Pulmonary artery endothelial cell (primary cell): Measurements from ENCODE around the gene DCDC2. TPM values are rescaled to one million over a fixed set of nuclear protein-coding genes. Genes with fewer than 3 reads are reported as not detected.
"Not testable (repeated sequence)": the region's sequence is repeated elsewhere in the genome, so short reads cannot be mapped to it uniquely, and the experiment has no call there.

Experiments used
- DNase-seq: peaks from one replicate; pipeline ENCODE4 v3.0.0-alpha.2; 2011; ENCODE audit warnings: low read depth, low spot score
- total RNA-seq: library from RNA; depleted of rRNA; stranded (reverse); fragments of >200 nt; gene quantifications from 2 replicates; pipeline ENCODE4 v1.2.3, GENCODE V29; 2014

DCDC2 gene
- total RNA-seq, 1 donor from 2014 or later = not detected

GRCh38 chr6:24272148-24272547 lies 85.7 kb downstream of the DCDC2 start:
- no peak for DNase-seq

DNA sequence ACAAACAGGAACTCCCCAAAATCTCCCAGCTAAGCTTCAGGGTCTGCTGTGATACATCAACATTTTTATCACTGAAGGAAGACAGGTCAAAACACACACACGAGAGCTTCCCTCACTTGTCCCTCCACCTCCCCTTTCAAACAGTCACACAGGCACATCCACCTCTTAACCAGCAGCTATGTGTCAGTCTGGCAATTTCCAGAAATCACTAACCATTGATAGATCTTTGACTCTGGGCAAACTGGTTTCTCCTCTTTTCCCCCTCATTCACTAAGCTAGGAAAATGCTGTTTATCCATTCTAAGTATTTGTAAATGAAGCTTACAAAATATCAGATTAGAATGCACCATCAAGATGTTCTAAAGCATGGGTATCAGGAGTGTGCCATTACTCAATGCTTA lies 87.8 kb downstream of the DCDC2 start:
- no peak for DNase-seq

- DNase-seq = not testable (repeated sequence)
These were observed 99.6 kb downstream of the DCDC2 start for GRCh38 chr6:24258214-24258613.

- no peak for DNase-seq
These were observed 100.6 kb downstream of the DCDC2 start for GRCh38 chr6:24257282-24257681.

GRCh38 chr6:24255676-24256075 lies 102.2 kb downstream of the DCDC2 start:
- no peak for DNase-seq

GRCh38 chr6:24253360-24253759 lies 104.5 kb downstream of the DCDC2 start:
- DNase-seq = no peak

DNA sequence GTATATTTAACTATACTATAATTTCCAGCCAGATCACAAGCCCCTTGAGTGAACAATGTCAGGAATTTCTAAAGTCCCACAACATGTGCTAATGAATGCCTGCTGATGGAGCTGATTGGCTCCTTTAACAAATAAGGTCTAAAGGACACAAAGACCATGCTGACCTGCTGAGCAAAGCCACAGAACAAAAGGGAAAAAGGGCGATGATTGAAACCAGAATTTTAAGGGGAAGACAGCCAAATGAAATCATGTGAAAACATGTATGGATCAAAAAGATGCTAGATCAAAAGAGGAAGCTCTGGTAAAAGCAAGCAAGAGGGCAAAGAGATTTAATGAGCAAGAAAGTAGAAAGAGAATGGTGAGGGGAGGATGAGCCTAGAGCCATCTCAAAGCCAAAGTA lies 105.6 kb downstream of the DCDC2 start:
- DNase-seq = no peak

DNA sequence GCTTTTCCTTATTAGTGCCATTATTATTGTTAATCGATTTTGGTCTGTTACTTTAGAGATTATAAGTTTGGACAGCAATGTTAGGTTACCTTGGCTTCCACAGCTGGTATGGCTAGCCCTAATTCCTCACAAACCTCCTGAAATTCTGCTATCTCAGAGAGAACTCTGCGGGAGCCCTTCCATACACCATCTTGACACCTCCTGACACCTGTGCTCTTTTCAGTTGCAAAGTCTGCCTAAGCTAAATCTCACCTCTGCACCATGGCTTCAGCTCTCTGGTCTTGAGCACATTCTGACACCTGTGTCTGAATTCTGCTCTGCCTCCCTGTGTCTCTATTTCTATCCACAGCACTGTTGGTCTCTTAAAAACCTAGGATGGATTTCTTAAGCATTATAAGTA lies 106.5 kb downstream of the DCDC2 start:
- no peak for DNase-seq

GRCh38 chr6:24249926-24250325 lies 107.9 kb downstream of the DCDC2 start:
- no peak for DNase-seq

DNA sequence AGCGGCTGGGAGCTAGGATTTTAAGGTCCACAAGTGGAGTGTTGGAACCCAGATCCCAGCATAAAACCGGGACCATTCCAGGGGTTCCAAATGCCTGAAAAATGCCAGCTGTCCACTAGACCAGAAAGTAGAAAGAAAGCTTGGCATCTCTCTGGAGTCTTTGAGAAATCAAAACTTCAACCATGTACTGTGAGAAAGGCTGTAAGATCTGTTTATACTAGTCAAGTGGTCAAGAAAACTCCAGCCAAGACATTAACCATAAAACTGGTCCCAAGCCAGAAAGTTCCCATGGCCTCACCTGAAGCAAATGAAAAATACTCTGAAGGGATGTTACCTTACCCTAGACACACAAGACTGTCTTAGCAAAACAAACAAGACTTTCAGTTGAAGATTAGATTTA lies 112.6 kb downstream of the DCDC2 start:
- no peak for DNase-seq

GRCh38 chr6:24242924-24243323 lies 114.9 kb downstream of the DCDC2 start:
- DNase-seq = no peak

DNA sequence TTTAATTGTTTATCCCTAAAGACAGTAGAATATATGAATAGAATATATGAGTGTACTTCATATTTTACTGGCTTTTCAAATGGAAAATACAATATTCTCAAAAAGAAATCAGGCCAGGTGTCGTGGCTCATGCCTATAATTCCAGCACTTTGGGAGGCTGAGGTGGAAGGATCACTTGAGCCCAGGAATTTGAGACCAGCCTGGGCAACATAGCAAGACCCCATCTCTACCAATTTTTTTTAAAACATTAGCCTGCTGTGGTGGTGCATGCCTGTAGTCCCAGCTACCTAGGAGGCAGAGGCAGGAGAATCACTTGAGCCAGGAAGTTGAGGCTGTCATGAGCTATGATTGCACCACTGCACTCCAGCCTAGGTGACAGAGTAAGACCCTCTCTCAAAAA lies 116.1 kb downstream of the DCDC2 start:
- DNase-seq = not testable (repeated sequence)

DNA sequence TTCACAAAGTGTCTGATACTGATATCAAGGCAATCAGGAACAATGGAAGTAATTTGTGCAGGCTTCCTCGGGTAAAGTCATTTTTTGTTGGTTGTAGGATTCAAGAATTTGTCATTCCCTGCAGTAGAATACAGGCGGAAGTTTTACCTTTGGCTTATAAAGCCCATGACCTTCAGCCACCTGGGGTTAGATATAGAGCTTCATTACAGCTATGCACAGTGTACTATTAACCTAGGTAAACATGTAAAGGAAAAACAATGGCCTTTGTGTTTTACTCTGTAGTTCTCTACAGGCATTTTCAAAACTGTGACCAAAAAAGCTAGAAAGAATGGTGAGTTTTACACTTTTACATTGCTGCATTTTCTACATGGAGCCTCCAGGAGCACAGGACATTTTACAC lies 116.9 kb downstream of the DCDC2 start:
- DNase-seq = no peak

DNA sequence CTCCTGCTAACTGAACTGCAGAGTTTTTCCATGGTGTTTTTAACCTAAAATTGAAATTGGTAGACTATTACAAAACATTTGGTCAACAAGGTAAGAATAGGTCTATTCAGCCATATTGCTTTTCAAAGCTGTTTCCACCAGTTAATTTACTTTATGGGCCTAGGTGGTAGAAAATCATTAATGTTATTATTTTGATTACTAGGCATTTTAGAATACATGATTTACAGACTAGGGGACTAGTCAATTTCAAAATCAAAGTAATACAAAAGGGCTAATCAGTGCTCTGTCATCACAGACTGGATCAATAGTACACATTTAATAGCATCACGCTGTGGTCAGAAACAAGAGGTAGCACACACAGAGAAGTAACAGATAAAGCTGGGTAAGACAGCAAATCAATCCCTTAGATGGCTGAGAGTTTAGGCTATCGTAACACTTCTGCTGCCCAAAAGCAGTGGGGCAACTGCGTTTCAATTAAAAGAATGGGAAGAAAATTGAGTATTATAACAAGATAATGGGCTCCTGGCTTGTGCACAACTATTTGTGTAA lies 117.4 kb downstream of the DCDC2 start:
- DNase-seq = no peak

DNA sequence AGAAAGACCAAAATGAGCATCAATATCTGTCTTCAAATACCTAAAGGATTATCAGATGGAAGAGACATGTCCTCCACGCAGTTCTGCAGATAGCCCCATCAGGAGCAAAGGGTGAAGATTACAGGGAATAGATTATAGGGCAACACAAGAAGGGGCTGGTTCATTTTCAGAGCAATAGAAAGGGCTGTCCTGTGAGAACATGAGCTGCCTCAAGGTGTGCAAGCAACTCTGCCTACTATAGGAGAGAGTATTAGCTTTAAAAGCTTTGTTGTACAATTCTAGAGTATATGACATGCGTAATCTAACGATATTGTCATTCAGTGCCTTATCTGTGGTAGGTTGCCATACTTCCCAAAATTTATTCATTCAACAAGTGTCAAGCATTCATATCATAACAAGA lies 119.2 kb downstream of the DCDC2 start:
- no peak for DNase-seq

DNA sequence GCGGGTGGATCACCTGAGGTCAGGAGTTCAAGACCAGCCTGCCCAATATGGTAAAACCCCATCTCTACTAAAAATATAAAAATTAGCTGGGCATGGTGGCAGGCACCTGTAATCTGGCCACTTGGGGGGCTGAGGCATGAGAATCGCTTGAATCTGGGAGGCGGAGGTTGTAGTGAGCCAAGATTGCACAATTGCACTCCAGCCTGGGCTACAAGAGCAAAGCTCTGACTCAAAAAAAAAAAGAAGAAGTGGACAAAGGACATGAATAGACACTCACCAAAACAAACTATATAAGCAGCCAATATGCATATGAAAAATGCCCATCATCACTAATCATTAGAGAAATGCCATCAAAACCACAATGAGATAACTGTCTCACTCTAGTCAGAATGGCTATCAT lies 121.1 kb downstream of the DCDC2 start:
- DNase-seq = not testable (repeated sequence)

GRCh38 chr6:24233813-24234442 lies 123.9 kb downstream of the DCDC2 start:
- DNase-seq = no peak

DNA sequence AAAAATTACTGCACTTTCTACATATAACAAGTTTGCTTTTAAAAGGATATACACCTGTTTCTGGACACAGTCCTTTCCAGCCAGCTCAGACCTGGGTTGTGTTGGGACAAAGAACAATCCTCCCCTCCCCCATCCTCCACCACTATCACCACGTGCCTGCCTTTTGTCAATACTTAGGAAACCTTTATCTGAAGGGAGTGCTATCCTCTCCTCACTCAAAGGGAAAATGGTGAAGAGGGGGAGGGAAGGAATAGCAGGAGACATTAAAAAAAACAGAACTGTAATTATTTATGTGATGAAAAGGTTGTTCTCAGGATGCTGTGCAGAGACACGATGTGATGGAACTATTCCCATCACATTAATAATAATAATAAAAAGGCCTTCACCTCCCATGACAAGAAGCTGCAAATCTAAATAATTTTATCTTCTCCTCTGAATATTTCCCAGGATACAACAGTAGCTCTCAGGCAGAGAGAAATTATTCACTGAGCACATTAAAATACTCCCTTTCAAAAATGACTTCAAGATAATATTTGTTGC lies 126.4 kb downstream of the DCDC2 start:
- DNase-seq = no peak

DNA sequence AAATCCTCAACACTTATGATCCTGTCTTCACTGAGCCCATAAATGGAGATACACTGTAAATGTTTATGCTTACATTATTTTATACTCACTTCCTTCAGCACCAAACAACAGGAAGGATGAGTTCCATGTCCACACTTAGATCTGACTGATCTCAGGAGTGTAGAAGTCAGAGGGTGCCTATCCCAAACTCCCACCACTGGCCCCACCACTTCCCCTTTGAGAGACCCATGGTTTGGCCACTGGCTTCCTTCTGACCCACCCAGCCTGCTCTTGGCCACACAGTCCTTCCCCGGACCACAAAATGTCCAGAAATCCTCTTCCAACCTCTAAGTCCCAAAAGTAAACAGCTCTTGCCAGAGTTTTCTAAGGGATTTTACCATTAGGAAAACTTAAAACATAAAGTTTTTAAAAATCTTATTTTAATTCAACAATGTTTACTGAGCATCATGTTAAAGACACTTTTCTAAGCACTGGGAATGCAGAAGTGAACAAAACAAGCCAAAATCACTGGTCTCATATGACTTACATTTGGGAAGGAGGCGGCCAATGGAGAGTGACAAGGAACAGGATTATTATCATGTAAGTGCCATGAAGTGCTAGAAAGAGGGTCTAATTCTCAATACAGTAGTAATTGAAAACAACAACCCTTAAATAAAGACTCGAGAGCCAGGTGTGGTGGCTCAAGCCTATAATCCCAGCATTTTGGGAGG lies 128.0 kb downstream of the DCDC2 start:
- no peak for DNase-seq

DNA sequence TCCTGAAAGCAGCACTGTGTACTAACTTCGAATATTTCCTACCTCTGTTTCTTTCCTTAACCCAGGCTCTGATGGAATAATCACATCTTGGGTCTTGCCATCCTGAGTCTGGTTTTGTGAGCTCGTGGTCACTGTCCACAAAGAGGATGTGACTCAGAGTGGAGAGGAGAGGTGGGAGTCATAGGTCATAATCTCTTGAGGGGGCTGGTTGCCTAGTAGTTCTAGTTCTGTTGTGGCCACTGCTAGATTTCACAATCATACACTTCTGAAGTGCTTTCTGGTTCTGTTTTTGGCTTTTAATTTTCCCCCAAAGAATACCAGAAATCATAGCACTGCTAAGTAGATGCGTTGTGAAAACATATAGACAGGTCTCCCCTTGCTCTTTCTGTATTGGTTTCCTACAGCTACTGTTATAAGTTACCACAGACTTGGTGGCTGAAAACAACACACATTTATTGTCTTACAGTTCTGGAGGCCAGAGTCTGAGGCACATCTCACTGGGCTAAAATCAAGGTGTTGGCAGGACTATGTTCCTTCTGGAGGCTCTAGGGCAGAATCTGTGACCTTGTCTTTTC lies 129.1 kb downstream of the DCDC2 start:
- no peak for DNase-seq

DNA sequence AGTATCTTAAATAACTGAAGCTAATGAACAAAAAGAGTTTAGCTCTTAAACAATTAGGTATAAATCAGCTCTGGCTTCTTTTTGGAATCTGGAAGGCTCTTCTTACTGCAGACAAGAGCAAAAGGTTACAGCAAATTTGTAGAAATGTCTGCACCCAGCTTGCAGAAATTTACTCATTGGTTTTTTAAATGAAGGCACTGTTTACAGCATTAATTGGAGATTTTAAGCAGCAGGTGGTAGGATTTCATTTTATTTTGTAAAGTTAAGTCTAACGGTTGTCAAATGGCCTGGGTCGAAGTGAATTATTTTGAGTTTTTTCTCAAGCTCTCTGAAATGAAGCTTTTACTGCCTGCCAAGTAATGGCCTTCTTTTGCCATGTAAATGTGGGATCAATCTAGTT lies 129.7 kb downstream of the DCDC2 start:
- no peak for DNase-seq

DNA sequence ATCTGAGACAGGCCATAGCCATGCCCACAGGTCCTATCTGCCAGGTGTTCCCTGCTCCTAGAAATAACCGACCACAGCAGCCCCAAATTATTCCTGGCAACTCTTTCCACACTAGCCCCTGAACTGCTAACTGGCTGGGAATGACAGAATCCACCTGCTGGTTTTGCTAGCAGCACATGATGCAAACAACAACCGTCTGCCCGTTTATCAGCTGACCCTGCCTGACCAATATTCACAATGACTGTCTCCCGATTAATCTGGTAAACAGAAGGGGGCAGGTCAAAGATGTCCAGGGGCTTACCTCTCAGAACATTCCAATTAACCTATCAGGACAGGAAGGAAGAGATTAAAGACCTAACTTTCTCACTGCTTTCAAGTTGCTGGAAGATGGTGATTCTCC lies 130.3 kb downstream of the DCDC2 start:
- DNase-seq = no peak
